Activated B cell treated with CpG ODN at 0.5 μM for 24 hours (primary cell): ENCODE results near the gene SDS. TPM values are rescaled to one million over a fixed set of nuclear protein-coding genes. Genes with fewer than 3 reads are reported as not detected.

Source experiments
- ATAC-seq: fragments of 200-7000 bp; cut with Tn5 transposase; one replicate; pipeline ENCODE4 v1.10.0; 2021; ENCODE audit warnings: low read depth, mild to moderate bottlenecking, moderate library complexity
- CTCF ChIA-PET: fragments of 350-600 bp; sonication (Branson Sonifier 250); formaldehyde crosslinking; loops from one replicate; lab custom pipeline; 2021; ENCODE audit warnings: antibody characterized with exemption; lab: Charles Lee
- POLR2A ChIA-PET: fragments of 350-600 bp; sonication (Branson Sonifier 250); formaldehyde crosslinking; loops from one replicate; lab custom pipeline; 2021; ENCODE audit warnings: antibody characterized with exemption; lab: Charles Lee
- DNase-seq: peaks from one replicate; pipeline ENCODE4 v3.0.0; 2022
- H3K27ac Mint-ChIP-seq: one replicate; pipeline ENCODE4 v1.8.0; 2020; ENCODE audit warnings: mixed read lengths
- H3K27me3 Mint-ChIP-seq: one replicate; pipeline ENCODE4 v1.8.0; 2021; ENCODE audit warnings: mixed read lengths
- H3K36me3 Mint-ChIP-seq: one replicate; pipeline ENCODE4 v1.8.0; 2021; ENCODE audit warnings: low read depth, mixed read lengths
- H3K4me1 Mint-ChIP-seq: one replicate; pipeline ENCODE4 v1.8.0; 2021; ENCODE audit warnings: mixed read lengths
- H3K4me3 Mint-ChIP-seq: one replicate; pipeline ENCODE4 v1.8.0; 2020; ENCODE audit warnings: mild to moderate bottlenecking, mixed read lengths
- H3K9me3 Mint-ChIP-seq: one replicate; pipeline ENCODE4 v1.8.0; 2020; ENCODE audit warnings: mixed read lengths
- CTCF ChIP-seq: fragments of 200-600 bp; IDR thresholded peaks from one replicate; pipeline ENCODE4 v1.8.0; 2022; ENCODE audit warnings: antibody characterized with exemption, mild to moderate bottlenecking
- intact Hi-C: fragments of 100-400 bp; cut with micrococcal nuclease; formaldehyde crosslinking; loops from one replicate; pipeline ENCODE4 v1.15.1; 2024
- total RNA-seq: library from RNA; stranded (reverse); gene quantifications from 2 replicates; pipeline ENCODE4 v1.2.3, GENCODE V29; 2022

Gene SDS
- not detected in 2 replicates for total RNA-seq

GRCh38 chr12:113403435-113404415 is at the start of gene SDS:
TSS of gene SDS (minus strand) at chr12:113403887. CDS start at chr12:113399708, 4,179 bp downstream.
- H3K27ac Mint-ChIP-seq: no peak within 1 kb of the TSS
- DNase-seq (no peak), ATAC-seq (no peak)
- POLR2A ChIA-PET: no interaction called here
- peaks cover 19% of the 10 kb centered on the region for H3K27me3 Mint-ChIP-seq
- no peaks in the 10 kb centered on the region for H3K9me3 Mint-ChIP-seq
- H3K4me3 Mint-ChIP-seq: no peak within 1 kb of the TSS
- peaks cover 3% of the 10 kb centered on the region for H3K4me1 Mint-ChIP-seq
- TF ChIP-seq CTCF: no peak
- intact Hi-C loops: no loop called here
- no peaks in the 10 kb centered on the region for H3K36me3 Mint-ChIP-seq
- CTCF ChIA-PET: no interaction called here

GRCh38 chr12:113453330-113453729 is 49.6 kb upstream of the SDS start:
- Mint-ChIP-seq H3K36me3 (no peaks in the 10 kb centered on the region), H3K27ac (no peak overlapping the region), H3K9me3 (no peaks in the 10 kb centered on the region), H3K4me3 (no peak overlapping the region), H3K4me1 (no peaks in the 10 kb centered on the region), H3K27me3 (peaks cover 17% of the 10 kb centered on the region)
- ATAC-seq (no peak), DNase-seq (no peak)
- TF ChIP-seq CTCF: no peak
- ChIA-PET CTCF (no interaction called here), POLR2A (no interaction called here)
- intact Hi-C loops: no loop called here

- TF ChIP-seq CTCF: no peak
- ChIA-PET POLR2A (no interaction called here), CTCF (no interaction called here)
- DNase-seq: no peak
- Mint-ChIP-seq H3K27me3 (peaks cover 15% of the 10 kb centered on the region), H3K4me3 (no peak overlapping the region), H3K4me1 (no peaks in the 10 kb centered on the region), H3K9me3 (no peaks in the 10 kb centered on the region), H3K27ac (no peak overlapping the region), H3K36me3 (no peaks in the 10 kb centered on the region)
- intact Hi-C loops: no loop called here
- ATAC-seq: no peak
Observed at GRCh38 chr12:113452458-113452857, 48.8 kb upstream of the SDS start.

DNA sequence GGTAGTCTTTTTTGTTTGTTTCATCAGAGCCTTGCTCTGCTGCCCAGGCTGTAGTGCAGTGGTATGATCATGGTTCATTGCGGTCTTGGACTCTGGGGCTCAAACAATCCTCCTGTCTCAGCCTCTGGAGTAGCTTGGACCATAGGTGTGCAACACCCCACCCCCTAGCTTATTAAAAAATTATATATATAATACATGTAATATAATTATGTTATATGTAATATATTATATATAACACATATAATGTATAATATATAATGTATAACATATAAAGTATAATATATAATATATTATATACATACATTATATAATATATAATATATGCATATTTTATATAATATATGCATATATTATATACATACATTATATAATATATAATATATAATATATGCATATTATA is 46.2 kb upstream of the SDS start:
- Mint-ChIP-seq H3K4me3 (no peak overlapping the region), H3K4me1 (no peaks in the 10 kb centered on the region), H3K36me3 (no peaks in the 10 kb centered on the region), H3K27me3 (peaks cover 25% of the 10 kb centered on the region), H3K27ac (no peak overlapping the region), H3K9me3 (peaks cover 6% of the 10 kb centered on the region)
- ATAC-seq: no peak
- no peak for TF ChIP-seq CTCF
- intact Hi-C loops: no loop called here
- DNase-seq: no peak
- POLR2A ChIA-PET: no interaction called here
- CTCF ChIA-PET: no interaction called here

DNA sequence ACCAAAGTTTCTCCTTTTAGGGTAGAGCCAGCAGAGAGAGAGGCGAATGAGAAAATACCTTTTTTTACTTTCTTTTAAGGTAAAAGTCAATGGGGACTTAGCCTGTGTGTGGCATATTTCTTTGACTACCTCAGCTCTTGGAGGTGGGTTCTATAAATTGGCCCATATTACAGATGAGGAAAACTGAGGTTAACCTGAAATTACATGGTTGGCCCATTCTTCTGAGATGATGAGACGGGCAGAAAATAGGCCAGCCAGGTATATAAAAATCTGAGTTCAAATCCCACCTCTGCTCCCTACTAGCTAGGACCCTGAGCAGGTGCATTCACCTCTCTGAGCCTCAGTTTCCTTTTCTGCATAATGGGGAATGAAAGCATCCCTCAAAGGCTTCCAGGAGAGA is 45.6 kb upstream of the SDS start:
- no peak for ATAC-seq
- CTCF ChIA-PET: no interaction called here

More for the DNA sequence above, 45.6 kb upstream of the SDS start:
- no peaks in the 10 kb centered on the region for H3K4me1 Mint-ChIP-seq
- H3K36me3 Mint-ChIP-seq: no peaks in the 10 kb centered on the region
- POLR2A ChIA-PET: no interaction called here
- H3K27ac Mint-ChIP-seq: no peak overlapping the region
- peaks cover 6% of the 10 kb centered on the region for H3K9me3 Mint-ChIP-seq
- peaks cover 26% of the 10 kb centered on the region for H3K27me3 Mint-ChIP-seq
- intact Hi-C loops: no loop called here
- TF ChIP-seq CTCF: no peak
- DNase-seq: no peak
- H3K4me3 Mint-ChIP-seq: no peak overlapping the region
